Activated CD4-positive, alpha-beta memory T cell treated with anti-CD3 and anti-CD28 coated beads, Interleukin-2, amount 10 ng/mL, durations not matched to agents 7 days and 5 days (primary cell): Measurements from ENCODE around the gene APOBEC3F. TPM values are rescaled to one million over a fixed set of nuclear protein-coding genes. Genes with fewer than 3 reads are reported as not detected.
A peak's percentile ranks its signal among the peaks of the same experiment; 100 is the strongest.

Experiments
- CTCF ChIA-PET: fragments of 350-600 bp; sonication (Branson Sonifier 250); formaldehyde crosslinking; loops from one replicate; lab custom pipeline; 2021; ENCODE audit warnings: antibody characterized with exemption, inconsistent platforms; lab: Charles Lee
- POLR2A ChIA-PET: fragments of 350-600 bp; sonication (Branson Sonifier 250); formaldehyde crosslinking; loops from one replicate; lab custom pipeline; 2021; ENCODE audit warnings: antibody characterized with exemption; lab: Charles Lee
- DNase-seq: peaks from one replicate; pipeline ENCODE4 v3.0.0-alpha.2; 2020
- H3K27ac Mint-ChIP-seq: one replicate; pipeline ENCODE4 v1.8.0; 2021; ENCODE audit warnings: mild to moderate bottlenecking, mixed read lengths
- H3K27me3 Mint-ChIP-seq: one replicate; pipeline ENCODE4 v1.8.0; 2021; ENCODE audit warnings: mixed read lengths
- H3K36me3 Mint-ChIP-seq: one replicate; pipeline ENCODE4 v1.8.0; 2021; ENCODE audit warnings: low read depth, mixed read lengths
- H3K4me1 Mint-ChIP-seq: one replicate; pipeline ENCODE4 v1.8.0; 2021; ENCODE audit warnings: mixed read lengths
- H3K4me3 Mint-ChIP-seq: one replicate; pipeline ENCODE4 v1.8.0; 2021; ENCODE audit warnings: mild to moderate bottlenecking, mixed read lengths
- H3K9me3 Mint-ChIP-seq: one replicate; pipeline ENCODE4 v1.8.0; 2021; ENCODE audit warnings: mixed read lengths
- total RNA-seq, 2 experiments: library from RNA; stranded (reverse); gene quantifications; one replicate each; pipeline ENCODE4 v1.2.3, GENCODE V29; 2021

The APOBEC3F gene
- total RNA-seq, 2 experiments from 2014 or later, result 36.4 to 42.2 TPM

GRCh38 chr22:39080052-39080762 lies 39.5 kb downstream of the APOBEC3F start:
- H3K4me3 Mint-ChIP-seq, result peak overlapping the region; percentile 58

GRCh38 chr22:39081016-39081415 lies 40.4 kb downstream of the APOBEC3F start:
- ChIA-PET CTCF (no interaction called here), POLR2A (interaction anchor here (1.8 to 4.8 kb wide), 2 partner anchors 9 to 14 kb away, joined by 4 to 46 read pairs; no protein-coding TSS in a partner anchor)

More at GRCh38 chr22:39080052-39080762, 39.5 kb downstream of the APOBEC3F start:
- no peaks in the 10 kb centered on the region for H3K27me3 Mint-ChIP-seq
- peaks cover 63% of the 10 kb centered on the region for H3K4me1 Mint-ChIP-seq
- peaks cover 69% of the 10 kb centered on the region for H3K36me3 Mint-ChIP-seq
- H3K27ac Mint-ChIP-seq, result peak overlapping the region; percentile 71
- H3K9me3 Mint-ChIP-seq, result no peaks in the 10 kb centered on the region
- ChIA-PET POLR2A (interaction anchor here (0.8 to 4.8 kb wide), 3 partner anchors 9 to 51 kb away, joined by 3 to 46 read pairs (median 4); no protein-coding TSS in a partner anchor), CTCF (no interaction called here)
- DNase-seq, result no peak

DNA sequence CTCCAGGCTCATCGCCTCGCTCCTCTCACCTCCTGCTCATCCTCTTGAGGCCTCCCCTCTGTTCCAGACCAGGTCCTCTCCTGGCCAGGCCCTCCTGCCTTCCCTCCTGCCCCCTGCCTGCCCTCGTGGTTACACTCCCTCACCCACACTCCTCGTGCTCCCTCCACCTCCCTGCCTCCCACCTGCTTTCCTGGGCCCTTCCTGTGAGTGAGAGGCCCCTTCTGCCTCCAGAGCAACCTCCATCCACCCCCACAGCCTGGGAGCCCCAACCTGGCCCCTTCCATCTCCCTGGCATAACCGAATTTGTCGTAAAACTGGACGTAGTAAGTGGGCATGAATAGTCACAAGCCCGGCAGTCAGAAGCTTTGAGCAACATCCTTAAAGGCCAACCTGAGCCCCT lies 40.9 kb downstream of the APOBEC3F start:
- peak overlapping the region; percentile 66 for H3K27ac Mint-ChIP-seq
- H3K4me3 Mint-ChIP-seq, result peak overlapping the region; percentile 21
- CTCF ChIA-PET, result no interaction called here
- H3K9me3 Mint-ChIP-seq, result no peaks in the 10 kb centered on the region
- no peaks in the 10 kb centered on the region for H3K27me3 Mint-ChIP-seq
- peaks cover 79% of the 10 kb centered on the region for H3K36me3 Mint-ChIP-seq
- POLR2A ChIA-PET, result interaction anchor here (1.6 to 4.8 kb wide), 2 partner anchors 8 to 17 kb away, joined by 3 to 46 read pairs; no protein-coding TSS in a partner anchor
- DNase-seq, result no peak
- peaks cover 69% of the 10 kb centered on the region for H3K4me1 Mint-ChIP-seq

More at GRCh38 chr22:39081016-39081415, 40.4 kb downstream of the APOBEC3F start:
- DNase-seq, result no peak
- peaks cover 74% of the 10 kb centered on the region for H3K36me3 Mint-ChIP-seq
- H3K27me3 Mint-ChIP-seq, result no peaks in the 10 kb centered on the region
- H3K27ac Mint-ChIP-seq, result peak overlapping the region; percentile 66
- H3K9me3 Mint-ChIP-seq, result no peaks in the 10 kb centered on the region
- H3K4me1 Mint-ChIP-seq, result peaks cover 67% of the 10 kb centered on the region
- peak overlapping the region; percentile 41 for H3K4me3 Mint-ChIP-seq

GRCh38 chr22:39083212-39084165 lies 42.8 kb downstream of the APOBEC3F start:
- H3K27me3 Mint-ChIP-seq, result no peaks in the 10 kb centered on the region
- H3K9me3 Mint-ChIP-seq, result no peaks in the 10 kb centered on the region
- ChIA-PET POLR2A (interaction anchor here (1.3 to 1.6 kb wide), 3 partner anchors 12 to 65 kb away, joined by 3 to 5 read pairs (median 3); no protein-coding TSS in a partner anchor), CTCF (no interaction called here)
- peaks cover 80% of the 10 kb centered on the region for H3K36me3 Mint-ChIP-seq
- no peak overlapping the region for H3K4me3 Mint-ChIP-seq
- no peak for DNase-seq
- H3K27ac Mint-ChIP-seq, result peak overlapping the region; percentile 63
- H3K4me1 Mint-ChIP-seq, result peaks cover 83% of the 10 kb centered on the region

- Mint-ChIP-seq H3K4me3 (no peak overlapping the region), H3K27me3 (no peaks in the 10 kb centered on the region), H3K9me3 (no peaks in the 10 kb centered on the region), H3K27ac (no peak overlapping the region), H3K4me1 (peaks cover 86% of the 10 kb centered on the region), H3K36me3 (peaks cover 73% of the 10 kb centered on the region)
- POLR2A ChIA-PET, result interaction anchor here (0.9 to 1.5 kb wide), 3 partner anchors 10 to 64 kb away, joined by 3 to 5 read pairs (median 4); no protein-coding TSS in a partner anchor
- no peak for DNase-seq
- CTCF ChIA-PET, result no interaction called here
Observed at GRCh38 chr22:39084666-39085065, 44.0 kb downstream of the APOBEC3F start.

GRCh38 chr22:39087098-39087497 lies 46.4 kb downstream of the APOBEC3F start:
- CTCF ChIA-PET, result no interaction called here
- POLR2A ChIA-PET, result interaction anchor here (5.3 kb wide), 1 partner anchor 12 kb away, joined by 48 read pairs; the partner anchor contains the start of gene APOBEC3H
- Mint-ChIP-seq H3K9me3 (no peaks in the 10 kb centered on the region), H3K36me3 (peaks cover 68% of the 10 kb centered on the region), H3K4me1 (peaks cover 89% of the 10 kb centered on the region), H3K4me3 (no peak overlapping the region), H3K27ac (peak overlapping the region; percentile 75), H3K27me3 (no peaks in the 10 kb centered on the region)
- DNase-seq, result no peak

DNA sequence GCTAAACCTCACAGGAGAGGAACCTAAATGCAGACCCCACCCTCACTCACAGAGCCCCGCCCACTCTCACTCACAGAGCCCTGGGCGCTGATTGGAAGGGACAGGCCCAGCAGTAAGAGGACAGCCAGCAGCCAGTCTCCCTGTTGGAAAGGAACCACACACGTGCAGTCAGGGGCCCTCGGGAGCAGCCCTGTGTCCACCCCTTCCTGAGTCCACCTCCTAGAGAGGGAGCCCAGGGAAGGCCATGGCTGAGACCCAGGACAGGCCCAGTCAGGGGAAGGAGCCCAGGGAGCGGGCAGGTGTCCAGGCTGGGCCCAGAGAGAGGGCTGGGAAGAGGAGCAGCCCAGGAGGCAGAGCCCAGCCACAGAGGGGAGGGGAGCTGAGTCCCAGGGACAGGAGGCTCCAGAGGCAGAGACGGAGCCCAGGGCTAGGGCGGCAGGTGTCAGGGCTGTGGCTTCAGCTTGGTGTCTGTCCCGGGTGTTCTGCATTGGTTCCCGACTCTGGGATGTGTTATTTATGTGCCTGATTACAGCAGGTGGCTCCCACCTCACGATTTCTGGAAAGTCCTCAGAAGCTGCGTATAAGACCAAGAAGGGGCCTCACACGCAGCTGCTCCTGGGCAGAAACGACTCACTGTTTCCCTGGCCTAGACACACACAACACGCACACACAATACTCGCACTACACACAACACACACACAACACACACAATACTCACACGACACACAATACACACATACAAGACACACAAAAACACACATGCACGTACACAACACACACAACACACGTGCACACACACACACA lies 47.4 kb downstream of the APOBEC3F start:
- POLR2A ChIA-PET, result interaction anchor here (1.0 to 5.3 kb wide), 4 partner anchors 9 to 432 kb away, joined by 3 to 48 read pairs (median 25); partner anchors contain the start of genes APOBEC3G, APOBEC3H and ATF4
- CTCF ChIA-PET, result interaction anchor here (0.6 kb wide), 1 partner anchor 321 kb away, joined by 3 read pairs; no protein-coding TSS in a partner anchor

DNA sequence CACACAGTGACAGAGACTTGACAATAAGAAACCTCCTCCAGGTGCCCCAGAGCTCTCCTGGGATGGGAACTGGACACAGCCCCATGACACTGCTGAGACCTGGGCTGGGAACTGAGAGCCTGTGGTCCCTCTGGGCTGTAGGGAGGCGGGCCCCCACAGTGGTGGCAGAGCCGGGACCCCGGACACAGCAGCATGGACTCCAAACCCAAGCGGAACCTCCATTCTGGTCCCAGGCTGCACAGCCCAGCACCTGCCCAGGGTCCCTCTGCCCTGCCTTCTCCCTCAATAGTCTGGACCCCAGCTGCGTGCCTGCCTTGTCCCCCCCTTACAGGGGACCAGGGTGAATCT lies 48.0 kb downstream of the APOBEC3F start:
- H3K4me1 Mint-ChIP-seq, result peaks cover 89% of the 10 kb centered on the region
- ChIA-PET CTCF (no interaction called here), POLR2A (interaction anchor here (1.0 to 5.3 kb wide), 4 partner anchors 9 to 431 kb away, joined by 3 to 48 read pairs (median 25); partner anchors contain the start of genes APOBEC3G, APOBEC3H and ATF4)
- no peak overlapping the region for H3K4me3 Mint-ChIP-seq
- H3K9me3 Mint-ChIP-seq, result no peaks in the 10 kb centered on the region
- H3K27me3 Mint-ChIP-seq, result no peaks in the 10 kb centered on the region
- no peak for DNase-seq
- H3K36me3 Mint-ChIP-seq, result peaks cover 63% of the 10 kb centered on the region
- peak overlapping the region; percentile 96 for H3K27ac Mint-ChIP-seq

More for the DNA sequence above, 47.4 kb downstream of the APOBEC3F start:
- Mint-ChIP-seq H3K36me3 (peaks cover 68% of the 10 kb centered on the region), H3K27ac (peak overlapping the region; percentile 96), H3K27me3 (no peaks in the 10 kb centered on the region), H3K4me1 (peaks cover 89% of the 10 kb centered on the region), H3K4me3 (no peak overlapping the region), H3K9me3 (no peaks in the 10 kb centered on the region)
- DNase-seq, result no peak

GRCh38 chr22:39089928-39090327 lies 49.3 kb downstream of the APOBEC3F start:
- Mint-ChIP-seq H3K9me3 (no peaks in the 10 kb centered on the region), H3K27me3 (no peaks in the 10 kb centered on the region), H3K36me3 (peaks cover 56% of the 10 kb centered on the region), H3K4me1 (peaks cover 99% of the 10 kb centered on the region), H3K4me3 (peak overlapping the region; percentile 73), H3K27ac (peak overlapping the region; percentile 96)
- CTCF ChIA-PET, result interaction anchor here (0.9 kb wide), 1 partner anchor 28 kb away, joined by 4 read pairs; no protein-coding TSS in a partner anchor
- DNase-seq, result no peak
- POLR2A ChIA-PET, result interaction anchor here (0.8 to 5.3 kb wide), 7 partner anchors 9 to 334 kb away, joined by 3 to 48 read pairs (median 5); partner anchors contain the start of genes APOBEC3G, APOBEC3H and SUN2

GRCh38 chr22:39090426-39091064 lies 49.9 kb downstream of the APOBEC3F start:
- H3K36me3 Mint-ChIP-seq, result peaks cover 52% of the 10 kb centered on the region
- H3K9me3 Mint-ChIP-seq, result no peaks in the 10 kb centered on the region
- H3K27me3 Mint-ChIP-seq, result no peaks in the 10 kb centered on the region
- peak; percentile 96 for DNase-seq
- peak overlapping the region; percentile 96 for H3K27ac Mint-ChIP-seq
- ChIA-PET POLR2A (interaction anchor here (0.9 to 5.3 kb wide), 10 partner anchors 8 to 335 kb away, joined by 3 to 48 read pairs (median 4); partner anchors contain the start of genes APOBEC3B, APOBEC3G, APOBEC3H and RPL3), CTCF (interaction anchor here (0.9 kb wide), 1 partner anchor 28 kb away, joined by 4 read pairs; no protein-coding TSS in a partner anchor)
- peak overlapping the region; percentile 73 for H3K4me3 Mint-ChIP-seq
- H3K4me1 Mint-ChIP-seq, result peaks cover 100% of the 10 kb centered on the region
